PC-9 (cell line): ENCODE measurements around the gene PRR30. TPM values are rescaled to one million over a fixed set of nuclear protein-coding genes. Genes with fewer than 3 reads are reported as not detected.

ENCODE experiments used
- BruUV-seq: library from RNA; stranded (reverse); fragments of 400-500 nt; replicated peaks from 2 replicates; lab custom pipeline; 2021; lab: Mats Ljungman, UMichigan
- CTCF ChIA-PET: fragments of 300-600 bp; sonication (Branson Sonifier 250); formaldehyde crosslinking; loops from one replicate; lab custom pipeline; 2022; ENCODE audit warnings: antibody characterized with exemption; lab: Charles Lee
- POLR2A ChIA-PET: fragments of 300-600 bp; sonication (Branson Sonifier 250); formaldehyde crosslinking; loops from one replicate; lab custom pipeline; 2022; ENCODE audit warnings: antibody characterized with exemption; ENCODE audit not compliant: unreplicated experiment; lab: Charles Lee
- DNase-seq, 2 experiments: peaks; one replicate each; pipeline versions ENCODE4 v3.0.0 to v3.0.0-alpha.2; 2015 to 2022; ENCODE audit warnings: mixed read lengths in 1 of 2
- H2AFZ ChIP-seq: fragments of 200-600 bp; sonication (generic); 2 replicates; pipeline ENCODE4 v1.8.1; 2017; ENCODE audit warnings: antibody characterized with exemption
- H3F3A ChIP-seq: fragments of 200-600 bp; sonication (generic); 2 replicates; pipeline ENCODE4 v1.8.1; 2017; ENCODE audit warnings: antibody characterized with exemption, mild to moderate bottlenecking, low read depth; ENCODE audit not compliant: insufficient read depth
- H3K27ac ChIP-seq: fragments of 200-600 bp; sonication (generic); 2 replicates; pipeline ENCODE4 v1.6.1; 2016; ENCODE audit warnings: mixed run types
- H3K27me3 ChIP-seq: fragments of 200-600 bp; sonication (generic); 2 replicates; pipeline ENCODE4 v1.6.1; 2016; ENCODE audit warnings: low read depth, mixed run types; ENCODE audit not compliant: insufficient read depth
- H3K36me3 ChIP-seq: fragments of 200-600 bp; sonication (generic); 2 replicates; pipeline ENCODE4 v1.6.1; 2016; ENCODE audit warnings: low read depth, mixed run types
- H3K4me1 ChIP-seq: fragments of 200-600 bp; sonication (generic); replicated peaks from 2 replicates; pipeline ENCODE4 v1.6.1; 2016; ENCODE audit warnings: mixed run types; ENCODE audit not compliant: insufficient read depth
- H3K4me2 ChIP-seq: fragments of 200-600 bp; sonication (generic); 2 replicates; pipeline ENCODE4 v1.6.1; 2017; ENCODE audit warnings: mixed run types
- H3K4me3 ChIP-seq: fragments of 200-600 bp; sonication (generic); 2 replicates; pipeline ENCODE4 v1.6.1; 2016; ENCODE audit warnings: mixed run types
- H3K79me2 ChIP-seq: fragments of 200-600 bp; sonication (generic); 2 replicates; pipeline ENCODE4 v1.6.1; 2017; ENCODE audit warnings: low read depth, mixed run types
- H3K9me2 ChIP-seq: fragments of 200-600 bp; sonication (generic); 2 replicates; pipeline ENCODE4 v1.8.1; 2017; ENCODE audit warnings: mild to moderate bottlenecking; ENCODE audit not compliant: insufficient read depth
- H3K9me3 ChIP-seq: fragments of 200-600 bp; sonication (generic); 2 replicates; pipeline ENCODE4 v1.8.1; 2016; ENCODE audit warnings: low read depth; ENCODE audit not compliant: insufficient read depth
- H4K20me1 ChIP-seq: fragments of 200-600 bp; sonication (generic); 2 replicates; pipeline ENCODE4 v1.8.1; 2017; ENCODE audit not compliant: insufficient read depth
- CTCF ChIP-seq: fragments of 200-600 bp; sonication (generic); conservative IDR thresholded peaks from 2 replicates; pipeline ENCODE4 v1.6.1; 2017; ENCODE audit warnings: mixed run types, antibody characterized with exemption, mild to moderate bottlenecking, moderate library complexity
- EZH2 ChIP-seq: fragments of 200-600 bp; sonication (generic); IDR thresholded peaks from 2 replicates; pipeline ENCODE4 v1.8.0; 2017; ENCODE audit warnings: antibody characterized with exemption, low read depth
- intact Hi-C: fragments of 100-400 bp; cut with micrococcal nuclease; formaldehyde crosslinking; loops from one replicate; pipeline ENCODE4 v1.10.0; 2022; ENCODE audit not compliant: unreplicated experiment
- total RNA-seq: library from RNA; stranded (reverse); gene quantifications from 2 replicates; pipeline ENCODE4 v1.2.3, GENCODE V29; 2021

The PRR30 gene
- total RNA-seq, 1 experiment from 2014 or later: not detected

DNA sequence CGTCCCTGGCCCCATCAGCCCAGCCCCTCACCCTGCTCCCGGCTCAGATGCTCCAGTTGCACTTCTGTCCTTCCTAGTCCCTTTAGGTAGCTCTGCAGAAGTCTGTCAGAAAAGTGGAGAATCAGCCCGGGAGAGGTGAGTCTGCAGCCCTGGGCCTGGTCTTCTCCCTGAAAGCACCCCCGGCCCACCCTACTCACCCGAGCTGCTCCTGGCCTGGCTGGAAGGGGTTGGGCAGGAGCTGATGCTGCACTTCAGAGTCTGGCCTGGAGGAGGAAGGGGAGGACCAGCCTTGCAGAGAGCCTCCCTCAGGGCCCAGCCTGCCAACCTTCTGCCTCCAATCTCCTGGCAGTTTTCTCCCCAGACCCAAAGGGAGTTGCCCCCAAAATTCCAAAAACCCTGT, 36.9 kb downstream of the PRR30 start:
- DNase-seq: no peak
- Histone ChIP-seq H3K4me1 (no peaks in the 10 kb centered on the region), H3K27ac (no peak overlapping the region), H3F3A (no peaks in the 10 kb centered on the region), H3K9me3 (no peaks in the 10 kb centered on the region), H3K4me3 (no peak overlapping the region), H4K20me1 (no peaks in the 10 kb centered on the region), H3K79me2 (no peaks in the 10 kb centered on the region), H3K27me3 (no peaks in the 10 kb centered on the region), H2AFZ (no peak overlapping the region), H3K4me2 (no peak overlapping the region), H3K9me2 (no peaks in the 10 kb centered on the region), H3K36me3 (no peaks in the 10 kb centered on the region)
- CTCF ChIA-PET: interaction anchor here (1.6 kb wide), 1 partner anchor 89 kb away, joined by 6 read pairs; no protein-coding TSS in a partner anchor
- POLR2A ChIA-PET: interaction anchor here (0.5 kb wide), 1 partner anchor 1623 kb away, joined by 7 read pairs; no protein-coding TSS in a partner anchor
- no TSS peak for BruUV-seq
- intact Hi-C loops: no loop called here
- no peak for TF ChIP-seq CTCF
- TF ChIP-seq EZH2: no peak

GRCh38 chr2:27100036-27100435, 39.2 kb downstream of the PRR30 start:
- no peaks in the 10 kb centered on the region for H3K36me3 ChIP-seq
- no peaks in the 10 kb centered on the region for H4K20me1 ChIP-seq
- TF ChIP-seq CTCF: no peak
- no peak for TF ChIP-seq EZH2
- no peaks in the 10 kb centered on the region for H3K9me2 ChIP-seq
- ChIA-PET CTCF (interaction anchor here (0.7 kb wide), 1 partner anchor 180 kb away, joined by 3 read pairs; no protein-coding TSS in a partner anchor), POLR2A (no interaction called here)
- H3K4me1 ChIP-seq: no peaks in the 10 kb centered on the region
- H3K4me3 ChIP-seq: no peak overlapping the region
- H3K27me3 ChIP-seq: no peaks in the 10 kb centered on the region
- BruUV-seq: no TSS peak
- no peaks in the 10 kb centered on the region for H3K79me2 ChIP-seq
- no peak overlapping the region for H3K27ac ChIP-seq
- DNase-seq: no peak
- no peaks in the 10 kb centered on the region for H3F3A ChIP-seq
- H2AFZ ChIP-seq: no peak overlapping the region
- no peaks in the 10 kb centered on the region for H3K9me3 ChIP-seq
- no peak overlapping the region for H3K4me2 ChIP-seq
- intact Hi-C loops: no loop called here

- CTCF ChIA-PET: interaction anchor here (0.7 kb wide), 1 partner anchor 181 kb away, joined by 3 read pairs; no protein-coding TSS in a partner anchor
These were observed 39.8 kb downstream of the PRR30 start for GRCh38 chr2:27099334-27099955.

More at GRCh38 chr2:27099334-27099955, 39.8 kb downstream of the PRR30 start:
- POLR2A ChIA-PET: interaction anchor here (0.6 kb wide), 1 partner anchor 110 kb away, joined by 4 read pairs; no protein-coding TSS in a partner anchor
- Histone ChIP-seq H3K4me1 (no peaks in the 10 kb centered on the region), H4K20me1 (no peaks in the 10 kb centered on the region), H3K4me2 (no peak overlapping the region), H3K9me3 (no peaks in the 10 kb centered on the region), H3K79me2 (no peaks in the 10 kb centered on the region), H2AFZ (no peak overlapping the region), H3K36me3 (no peaks in the 10 kb centered on the region), H3K4me3 (no peak overlapping the region), H3F3A (no peaks in the 10 kb centered on the region), H3K9me2 (no peaks in the 10 kb centered on the region), H3K27ac (no peak overlapping the region), H3K27me3 (no peaks in the 10 kb centered on the region)
- TF ChIP-seq CTCF: no peak
- no peak for TF ChIP-seq EZH2
- DNase-seq: no peak
- no TSS peak for BruUV-seq
- intact Hi-C loops: loop anchor here (5.0 kb wide), 1 partner anchor 273 kb away; the partner anchor contains the start of genes EIF2B4 and SNX17
